Fibroblast of skin of back (primary cell): ENCODE results near the gene KCNJ18.
"Not testable (repeated sequence)": the region's sequence is repeated elsewhere in the genome, so short reads cannot be mapped to it uniquely, and the experiment has no call there.

Source experiments
- DNase-seq: peaks from one replicate; pipeline ENCODE4 v3.0.0-alpha.2; 2013

KCNJ18 gene

GRCh38 chr17:21671437-21671836 is 20.9 kb upstream of the KCNJ18 start:
- DNase-seq, result not testable (repeated sequence)

DNA sequence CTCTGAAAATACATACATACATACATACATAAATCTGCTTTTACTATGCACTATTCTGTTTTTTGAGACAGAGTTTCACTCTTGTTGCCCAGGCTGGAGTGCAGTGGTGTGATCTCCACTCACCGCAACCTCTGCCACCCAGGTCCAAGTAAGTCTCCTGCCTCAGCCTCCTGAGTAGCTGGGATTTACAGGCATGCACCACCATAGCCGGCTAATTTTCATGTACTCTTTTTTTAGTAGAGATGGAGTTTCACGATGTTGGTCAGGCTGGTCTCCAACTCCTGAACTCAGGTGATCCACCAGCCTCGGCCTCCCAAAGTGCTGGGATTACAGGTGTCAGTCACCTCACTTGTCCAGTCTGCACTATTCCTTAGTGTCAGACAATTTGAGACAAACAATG is 20.5 kb upstream of the KCNJ18 start:
- not testable (repeated sequence) for DNase-seq

DNA sequence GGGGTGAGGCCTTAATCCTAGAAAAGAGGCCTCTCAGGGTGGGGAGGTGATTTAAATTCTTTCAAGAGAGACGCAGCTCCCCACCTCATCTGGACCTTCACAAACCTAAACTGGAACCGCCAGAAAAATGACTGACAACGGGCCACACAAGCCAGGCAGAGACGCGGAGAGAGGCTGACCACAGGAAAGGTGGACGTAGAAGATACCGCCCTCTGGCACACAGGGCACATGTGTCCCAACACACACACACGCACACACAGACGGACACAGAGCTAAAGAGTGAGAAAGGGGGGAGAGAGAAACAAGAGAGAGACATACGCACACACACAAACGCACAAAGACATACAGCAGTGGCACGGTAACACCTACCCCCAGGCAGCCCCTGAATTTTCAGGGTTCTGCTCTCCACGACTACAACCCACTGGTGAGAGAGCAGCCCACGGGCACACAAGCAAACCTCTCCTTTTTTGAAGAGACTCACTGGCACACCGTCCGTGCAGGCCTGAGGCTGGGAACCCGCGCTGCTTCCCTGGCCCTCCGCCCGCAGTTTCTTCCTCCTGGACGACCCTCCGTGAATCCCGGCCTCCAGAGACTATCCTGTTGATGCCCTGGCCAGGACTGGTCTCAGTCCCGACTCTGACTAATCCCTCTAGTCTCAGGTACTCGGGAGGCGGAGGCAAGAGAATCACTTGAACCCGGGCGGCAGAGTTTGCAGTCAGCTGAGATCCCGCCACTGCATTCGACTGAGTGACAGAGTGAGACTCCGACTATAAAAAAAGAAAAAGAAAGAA is 18.7 kb upstream of the KCNJ18 start:
- not testable (repeated sequence) for DNase-seq

GRCh38 chr17:21674242-21674731 is 18.0 kb upstream of the KCNJ18 start:
- DNase-seq, result no peak

- DNase-seq, result not testable (repeated sequence)
Measured at GRCh38 chr17:21674891-21675738, 17.2 kb upstream of the KCNJ18 start.

- not testable (repeated sequence) for DNase-seq
Measured at GRCh38 chr17:21675739-21676130, 16.6 kb upstream of the KCNJ18 start.

GRCh38 chr17:21676281-21677111 is 15.8 kb upstream of the KCNJ18 start:
- DNase-seq, result no peak

GRCh38 chr17:21677126-21677910 is 15.0 kb upstream of the KCNJ18 start:
- DNase-seq, result no peak

DNA sequence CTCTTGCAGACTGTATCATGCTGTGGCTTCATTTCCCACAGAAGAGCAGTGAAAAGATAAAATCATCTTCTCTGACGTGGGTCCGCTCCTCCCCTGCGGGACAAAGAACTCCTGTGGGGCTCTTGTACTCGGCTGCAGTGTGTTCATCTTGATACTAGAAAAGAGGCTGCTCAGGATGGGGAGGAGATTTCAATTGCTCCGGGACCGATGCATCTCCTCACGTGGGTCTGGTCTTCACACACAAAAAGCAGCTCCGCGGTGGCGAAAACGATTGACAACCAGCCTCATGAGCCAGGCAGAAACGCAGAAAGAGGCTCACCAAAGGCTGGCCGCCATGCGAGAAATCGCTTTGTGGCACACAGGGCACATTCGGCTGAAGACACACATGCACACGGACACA is 14.4 kb upstream of the KCNJ18 start:
- DNase-seq, result no peak

GRCh38 chr17:21678393-21679081 is 13.8 kb upstream of the KCNJ18 start:
- DNase-seq, result no peak

GRCh38 chr17:21679256-21680146 is 12.8 kb upstream of the KCNJ18 start:
- no peak for DNase-seq

GRCh38 chr17:21680366-21680765 is 12.0 kb upstream of the KCNJ18 start:
- no peak for DNase-seq

DNA sequence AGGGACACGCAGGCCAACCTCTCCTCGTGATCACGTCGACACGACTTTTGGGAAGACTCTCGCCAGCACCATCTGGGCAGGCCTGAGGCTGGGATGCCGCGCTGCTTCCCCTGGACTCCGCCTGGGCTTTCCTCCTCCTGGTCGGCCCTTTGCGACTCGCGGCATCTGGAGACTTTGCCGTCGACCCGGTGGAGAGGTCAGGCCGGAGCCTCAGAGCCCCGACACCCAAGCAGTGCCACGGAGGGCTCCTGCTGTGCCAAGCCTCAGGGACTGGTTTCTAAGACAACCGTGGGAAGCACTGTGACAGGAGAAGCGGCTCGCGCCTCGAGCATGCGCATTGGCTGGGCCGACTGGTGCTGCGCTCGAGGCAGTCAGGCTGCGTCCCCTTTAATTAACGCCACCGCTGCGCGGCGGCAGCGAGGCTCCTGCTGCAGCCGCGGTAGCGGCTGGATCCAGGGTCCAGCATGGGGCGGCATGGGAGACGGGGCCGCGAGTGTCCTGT is 11.4 kb upstream of the KCNJ18 start:
- DNase-seq, result not testable (repeated sequence)

DNA sequence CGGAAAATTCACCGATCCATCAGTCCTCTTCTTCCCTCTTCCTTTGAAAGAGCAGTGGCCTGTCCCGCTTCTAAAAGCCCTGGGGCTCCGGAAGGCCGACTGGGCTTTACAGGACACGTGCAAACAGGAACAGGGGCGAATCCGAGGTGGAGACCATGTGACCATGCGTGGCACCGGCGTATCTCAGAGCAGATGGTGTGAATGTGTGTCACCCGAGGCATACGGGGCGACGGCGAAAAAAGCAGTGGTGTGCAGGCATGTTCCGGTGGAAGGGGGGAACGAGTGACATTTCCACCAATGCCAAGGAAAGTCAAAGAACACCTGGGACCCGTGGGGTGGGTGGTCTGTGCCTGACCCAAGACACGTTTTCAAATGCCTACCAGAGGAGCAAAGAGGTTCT is 10.7 kb upstream of the KCNJ18 start:
- DNase-seq, result not testable (repeated sequence)

DNA sequence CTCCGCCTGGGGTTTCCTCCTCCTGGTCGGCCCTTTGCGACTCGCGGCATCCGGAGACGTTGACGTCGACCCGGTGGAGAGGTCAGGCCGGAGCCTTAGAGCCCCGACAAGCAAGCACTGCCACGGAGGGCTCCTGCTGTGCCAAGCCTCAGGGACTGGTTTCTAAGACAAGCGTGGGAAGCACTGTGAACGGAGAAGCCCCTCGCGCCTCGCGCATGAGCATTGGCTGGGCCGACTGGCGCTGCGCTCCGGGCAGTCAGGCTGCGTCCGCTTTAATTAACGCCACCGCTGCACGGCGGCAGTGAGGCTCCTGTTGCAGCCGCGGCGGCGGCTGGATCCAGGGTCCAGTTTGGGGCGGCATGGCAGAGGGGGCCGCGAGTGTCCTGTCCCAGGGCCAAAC is 10.2 kb upstream of the KCNJ18 start:
- DNase-seq, result not testable (repeated sequence)

GRCh38 chr17:21683142-21683712 is 9.1 kb upstream of the KCNJ18 start:
- not testable (repeated sequence) for DNase-seq

DNA sequence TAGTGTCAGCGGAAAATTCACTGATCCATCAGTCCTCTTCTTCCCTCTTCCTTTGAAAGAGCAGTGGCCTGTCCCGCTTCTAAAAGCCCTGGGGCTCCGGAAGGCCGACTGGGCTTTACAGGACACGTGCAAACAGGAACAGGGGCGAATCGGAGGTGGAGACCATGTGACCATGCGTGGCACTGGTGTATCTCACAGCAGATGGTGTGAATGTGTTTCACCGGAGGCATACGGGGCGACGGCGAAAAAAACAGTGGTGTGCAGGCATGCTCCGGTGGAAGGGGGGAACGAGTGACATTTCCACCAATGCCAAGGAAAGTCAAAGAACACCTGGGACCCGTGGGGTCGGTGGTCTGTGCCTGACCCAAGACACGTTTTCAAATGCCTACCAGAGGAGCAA is 8.4 kb upstream of the KCNJ18 start:
- DNase-seq, result not testable (repeated sequence)

DNA sequence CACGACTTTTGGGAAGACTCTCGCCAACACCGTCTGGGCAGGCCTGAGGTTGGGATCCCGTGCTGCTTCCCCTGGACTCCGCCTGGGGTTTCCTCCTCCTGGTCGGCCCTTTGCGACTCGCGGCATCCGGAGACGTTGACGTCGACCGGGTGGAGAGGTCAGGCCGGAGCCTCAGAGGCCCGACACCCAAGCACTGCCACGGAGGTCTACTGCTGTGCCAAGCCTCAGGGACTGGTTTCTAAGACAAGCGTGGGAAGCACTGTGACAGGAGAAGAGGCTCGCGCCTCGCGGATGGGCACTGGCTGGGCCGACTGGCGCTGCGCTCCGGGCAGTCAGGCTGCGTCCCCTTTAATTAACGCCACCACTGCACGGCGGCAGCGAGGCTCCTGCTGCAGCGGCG is 7.9 kb upstream of the KCNJ18 start:
- DNase-seq, result not testable (repeated sequence)

GRCh38 chr17:21685061-21685795 is 7.1 kb upstream of the KCNJ18 start:
- DNase-seq, result not testable (repeated sequence)
